NOMO-1 treated with dmso at 0.1 percent for 144 hours (cell line): ENCODE measurements around the gene ANO10.
"Not testable (repeated sequence)": the region's sequence is repeated elsewhere in the genome, so short reads cannot be mapped to it uniquely, and the experiment has no call there.

Experiments used
- DNase-seq: peaks from one replicate; lab custom pipeline; 2025; ENCODE audit not compliant: unreplicated experiment; lab: John Stamatoyannopoulos, UW

Gene ANO10

DNA sequence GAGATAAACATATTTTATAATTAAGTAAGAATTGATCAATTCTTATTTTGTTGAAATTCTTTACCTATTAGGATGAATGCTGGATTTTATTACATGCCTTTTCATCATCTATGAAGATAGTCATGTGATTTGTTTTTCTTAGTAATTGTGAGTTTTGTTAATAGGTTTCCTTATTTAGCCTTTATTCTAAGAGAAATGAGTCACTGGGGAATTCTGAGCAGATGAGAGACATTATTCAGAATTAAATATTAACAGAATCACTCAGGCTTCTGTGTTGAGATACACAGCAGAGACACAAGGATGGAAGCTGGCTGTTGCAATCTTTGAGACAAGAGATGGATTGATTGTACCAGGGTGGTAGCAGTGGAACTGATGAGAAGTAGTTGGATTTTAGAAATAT, 7.4 kb upstream of the ANO10 start:
- DNase-seq = no peak

DNA sequence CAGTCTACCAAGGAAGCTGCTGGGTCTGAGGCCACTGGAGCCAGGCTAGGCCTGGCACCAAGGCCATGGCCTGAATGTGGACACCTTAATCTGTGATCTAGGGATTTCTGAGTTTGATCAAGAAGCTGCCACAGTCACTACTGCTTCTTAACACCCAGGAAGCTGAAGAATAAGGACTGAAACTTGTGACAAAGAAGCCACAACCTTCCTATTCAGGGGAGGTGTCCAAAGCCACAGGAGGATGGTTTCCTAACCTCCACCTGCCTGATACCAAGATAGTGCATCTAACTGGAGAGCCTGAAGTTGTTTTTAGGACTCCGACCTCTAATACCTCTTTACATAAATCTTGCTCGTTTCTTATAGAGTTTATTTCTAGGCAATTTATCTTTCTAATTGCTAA, 5.5 kb upstream of the ANO10 start:
- DNase-seq = no peak

DNA sequence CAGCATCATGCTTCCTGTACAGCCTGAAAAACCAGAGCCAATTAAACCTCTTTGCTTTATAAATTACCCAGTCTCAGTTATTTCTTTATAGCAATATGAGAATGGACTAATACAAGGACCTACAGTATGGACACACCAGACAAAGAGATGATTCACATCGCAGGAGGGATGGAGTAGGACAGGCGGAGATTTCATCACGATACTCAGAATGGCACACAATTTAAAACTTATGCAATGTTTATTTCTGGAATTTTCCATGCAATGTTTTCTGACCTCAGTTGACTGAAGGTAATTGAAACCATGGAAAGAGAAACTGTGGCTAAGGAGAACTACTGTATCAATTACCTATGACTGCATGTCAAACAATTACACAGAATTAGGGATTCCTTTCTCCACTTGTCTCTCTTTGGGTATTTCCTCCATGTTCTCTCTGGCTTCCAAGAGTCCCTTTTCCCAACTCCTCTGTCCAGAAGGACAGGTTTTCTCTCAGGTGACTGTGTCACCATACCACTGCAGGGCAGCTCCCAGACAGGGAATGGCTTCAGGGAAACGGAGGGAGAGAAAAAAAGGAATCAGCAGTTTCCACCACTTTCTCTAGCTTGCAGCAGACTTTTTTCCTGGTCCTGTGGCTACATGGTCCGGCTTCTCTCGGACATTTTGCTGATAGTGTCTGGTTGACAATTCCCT, 3.0 kb upstream of the ANO10 start:
- DNase-seq = no peak

DNA sequence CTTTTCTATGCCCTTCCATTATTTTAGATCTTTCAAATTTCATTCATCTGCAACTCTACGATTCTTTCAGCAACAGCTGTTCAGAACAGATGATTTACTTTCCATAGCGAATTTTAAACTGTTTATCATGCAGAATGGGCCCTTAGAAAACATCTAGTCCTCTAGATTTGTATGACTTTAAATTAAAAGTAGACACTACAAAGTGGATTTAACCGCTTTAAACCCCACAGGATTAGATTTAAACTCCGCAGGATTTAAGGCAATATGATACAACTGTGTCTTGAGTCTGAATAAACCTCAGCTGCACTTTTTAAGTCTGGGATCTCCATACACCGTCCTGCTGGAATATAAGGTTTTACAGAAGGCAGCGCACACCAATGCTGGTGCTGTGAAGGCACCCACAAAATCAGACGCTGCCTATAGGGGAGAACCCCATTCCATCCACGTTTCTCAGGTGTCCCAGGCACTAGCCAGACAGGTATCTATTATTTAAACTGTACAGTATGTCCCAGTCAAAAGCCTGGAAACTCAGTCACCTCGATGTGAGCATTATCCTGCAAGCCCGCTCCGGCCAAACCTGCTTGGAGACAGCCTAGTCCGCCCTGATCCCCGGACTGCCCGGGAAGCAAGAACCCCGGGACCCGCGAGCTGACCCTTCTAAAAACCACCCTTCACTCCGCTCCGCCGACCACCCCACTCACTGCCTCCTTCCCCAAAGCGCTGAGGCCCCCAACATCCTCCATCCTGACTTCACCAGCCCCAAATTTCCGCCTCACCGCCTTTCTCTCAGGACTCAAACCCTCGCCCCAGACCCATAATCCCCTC, 768 bp downstream of the ANO10 start:
- no peak for DNase-seq

DNA sequence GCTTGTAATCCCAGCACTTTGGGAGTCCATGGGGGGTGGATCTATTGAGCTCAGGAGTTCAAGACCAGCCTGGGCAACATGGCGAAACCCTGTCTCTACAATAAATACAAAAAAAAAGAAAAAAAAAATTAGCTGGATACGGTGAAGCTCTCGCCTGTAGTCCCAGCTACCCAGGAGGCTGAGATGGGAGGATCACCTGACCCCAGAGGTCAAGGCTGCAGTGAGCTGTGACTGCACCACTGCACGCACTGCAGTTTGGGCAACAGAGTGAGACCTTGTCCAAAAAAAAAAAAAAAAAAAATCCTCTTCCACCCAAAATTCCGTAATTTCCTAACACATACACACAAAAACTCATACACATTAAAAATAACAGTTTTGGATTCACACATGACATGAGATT, 2.2 kb downstream of the ANO10 start:
- DNase-seq = no peak

DNA sequence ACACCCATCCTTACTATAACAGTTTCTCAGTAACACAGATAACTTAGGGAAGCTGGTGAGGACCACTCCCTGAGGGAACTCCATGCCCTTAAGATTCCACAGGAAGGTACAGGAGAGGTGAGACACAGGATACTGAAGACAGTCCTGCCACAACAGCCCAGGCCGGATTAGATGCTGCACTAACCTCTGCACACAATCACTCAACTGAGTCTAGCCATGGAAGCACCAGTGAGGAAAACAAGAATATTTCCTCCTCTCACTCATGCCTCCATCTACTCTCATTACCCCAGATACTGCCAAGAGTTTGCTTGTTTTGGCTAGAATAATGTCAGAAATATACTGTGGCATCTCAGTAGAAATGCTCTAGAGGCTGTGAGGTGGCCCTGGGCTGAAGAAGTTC, 3.7 kb downstream of the ANO10 start:
- no peak for DNase-seq

DNA sequence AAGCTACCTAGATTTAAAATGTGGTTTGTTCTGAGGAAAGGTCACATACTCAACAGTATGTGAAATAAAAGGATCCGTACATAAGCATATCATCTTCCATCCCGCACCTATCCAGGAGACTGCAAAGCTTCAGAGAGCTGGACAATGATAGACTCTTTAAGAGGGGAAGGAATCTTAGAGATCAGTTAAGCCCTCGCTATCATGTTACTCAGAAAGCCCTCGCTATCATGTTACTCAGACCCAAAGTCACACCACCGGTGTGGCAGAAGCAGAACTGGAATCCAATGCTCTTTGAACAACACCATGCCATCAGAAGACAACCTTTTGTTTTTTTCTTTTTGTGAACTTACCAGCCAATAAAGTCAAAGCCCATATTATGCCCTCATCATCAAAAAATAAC, 5.8 kb downstream of the ANO10 start:
- DNase-seq = no peak

DNA sequence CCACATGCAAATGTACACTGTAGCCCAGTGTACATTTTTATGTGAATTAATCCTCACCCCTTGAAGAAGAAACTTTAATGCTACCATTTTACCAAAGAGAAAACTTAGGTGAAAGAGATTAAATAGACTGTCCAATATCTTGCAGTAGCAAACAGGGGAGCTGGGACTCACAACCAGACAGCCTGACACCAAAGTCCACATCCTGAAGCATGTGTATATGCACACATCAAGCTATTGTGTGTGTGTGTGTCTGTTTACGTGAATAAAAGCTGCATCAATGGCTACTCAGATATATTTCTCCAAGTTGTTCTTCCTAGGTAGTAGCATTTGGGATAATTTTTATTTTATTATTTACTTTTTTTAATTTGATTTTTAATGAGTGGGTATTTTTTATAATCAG, 6.7 kb downstream of the ANO10 start:
- DNase-seq = no peak

DNA sequence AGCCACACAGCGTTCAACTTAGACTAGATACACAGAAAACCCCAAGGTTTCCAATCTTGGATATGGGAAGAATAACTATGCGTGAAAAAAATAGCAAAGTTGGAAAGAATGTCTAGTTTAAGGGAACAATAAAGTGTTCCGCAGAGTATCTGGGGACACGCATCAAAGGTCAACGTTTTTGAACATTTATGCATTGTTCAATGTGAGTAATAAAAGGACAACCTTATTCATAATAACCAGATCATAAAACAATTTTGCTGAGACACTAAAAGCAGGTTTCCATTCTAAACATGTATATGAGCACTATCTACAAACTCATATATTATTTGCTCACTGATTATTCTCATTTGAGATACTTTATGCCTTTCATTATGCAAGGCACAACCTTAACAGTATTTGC, 7.8 kb downstream of the ANO10 start:
- no peak for DNase-seq

DNA sequence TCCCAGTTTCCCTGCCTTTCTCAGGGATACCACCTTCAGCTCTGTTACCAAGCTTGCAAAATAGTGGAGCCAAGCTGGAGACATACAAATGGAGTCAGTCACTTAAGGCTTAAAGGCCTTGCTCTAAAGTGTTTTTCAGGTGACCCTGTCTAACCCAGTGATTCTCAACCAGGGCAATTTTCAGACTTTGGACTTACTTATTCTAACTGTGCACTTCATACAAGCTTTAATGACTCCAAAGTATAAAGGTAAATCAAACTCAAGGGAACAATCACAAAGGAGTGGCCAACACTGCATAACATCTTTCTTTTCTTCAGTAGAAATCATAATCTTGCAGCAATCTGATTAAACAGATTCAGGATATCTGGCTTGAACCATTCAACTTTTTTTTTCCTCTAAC, 9.4 kb downstream of the ANO10 start:
- DNase-seq = no peak

DNA sequence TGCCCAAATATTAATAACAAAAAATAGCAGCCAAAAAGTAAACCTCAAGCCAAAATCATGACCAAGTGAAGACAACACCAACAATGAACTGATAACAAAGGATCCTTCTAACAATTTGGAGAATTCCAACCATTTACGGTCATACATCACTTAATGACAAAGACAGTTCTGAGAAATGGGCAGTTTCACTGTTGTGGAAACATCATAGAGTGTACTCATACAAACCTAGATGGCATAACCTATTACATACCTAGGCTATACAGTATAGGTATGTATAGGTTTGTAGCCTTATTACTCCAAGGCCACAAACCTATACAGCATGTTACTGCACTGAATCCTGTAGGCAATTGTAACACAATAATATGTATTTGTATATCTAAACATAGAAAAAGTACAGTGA, 12.4 kb downstream of the ANO10 start:
- DNase-seq = no peak

DNA sequence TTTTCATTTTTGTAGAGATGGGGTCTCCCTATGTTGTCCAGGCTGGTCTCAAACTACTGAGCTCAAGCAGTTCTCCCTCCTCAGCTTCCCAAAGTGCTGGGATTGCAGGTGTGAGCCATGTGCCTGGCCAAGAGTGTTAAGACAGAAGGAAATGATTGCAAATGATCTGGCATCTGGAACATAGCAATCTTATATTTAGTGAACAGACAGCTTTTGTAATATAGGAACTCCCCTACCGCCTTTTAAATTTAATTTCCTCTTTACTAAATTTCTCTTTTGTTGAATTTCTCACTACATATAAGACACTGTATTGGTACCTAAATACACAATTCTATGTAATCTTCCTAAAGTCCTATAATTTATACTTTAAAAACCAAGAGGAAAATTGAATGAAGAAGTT, 13.1 kb downstream of the ANO10 start:
- DNase-seq = no peak

DNA sequence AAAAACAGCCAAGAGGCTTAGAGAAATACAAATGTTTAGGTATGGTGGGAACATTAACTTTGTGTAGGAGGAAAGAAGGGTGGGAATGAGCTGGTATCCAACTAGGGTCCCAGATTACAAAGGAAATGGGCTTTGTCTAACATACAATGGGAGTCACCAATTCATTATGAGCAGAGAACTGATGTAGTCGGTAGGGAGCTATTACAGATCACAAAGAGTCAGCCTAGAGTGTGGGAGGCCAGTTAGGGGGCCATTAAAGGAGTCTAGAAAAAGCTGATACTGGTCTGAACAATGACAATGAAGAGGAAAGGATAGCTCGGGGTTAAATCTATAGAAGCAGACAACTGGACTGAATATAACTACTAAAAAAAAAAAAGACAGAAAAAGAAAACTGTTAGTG, 15.5 kb downstream of the ANO10 start:
- DNase-seq = no peak

DNA sequence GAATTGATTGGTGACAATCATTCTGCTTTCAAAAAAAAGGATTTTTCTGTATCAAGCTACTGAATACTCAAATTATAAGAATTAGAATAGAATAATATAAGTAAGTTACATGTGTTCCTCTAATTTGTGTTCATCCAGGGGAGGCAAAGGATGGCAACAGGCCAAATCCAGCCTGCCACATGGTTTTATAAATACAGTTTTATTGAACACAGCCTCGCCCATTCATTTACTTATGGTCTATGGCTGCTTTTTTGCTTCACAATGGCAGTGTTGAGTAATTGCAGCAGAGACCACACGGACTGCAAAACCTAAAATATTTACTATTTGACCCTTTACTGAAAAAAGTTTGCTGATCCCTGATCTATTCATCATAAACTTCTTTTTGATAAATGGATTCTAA, 21.9 kb downstream of the ANO10 start:
- DNase-seq = not testable (repeated sequence)

DNA sequence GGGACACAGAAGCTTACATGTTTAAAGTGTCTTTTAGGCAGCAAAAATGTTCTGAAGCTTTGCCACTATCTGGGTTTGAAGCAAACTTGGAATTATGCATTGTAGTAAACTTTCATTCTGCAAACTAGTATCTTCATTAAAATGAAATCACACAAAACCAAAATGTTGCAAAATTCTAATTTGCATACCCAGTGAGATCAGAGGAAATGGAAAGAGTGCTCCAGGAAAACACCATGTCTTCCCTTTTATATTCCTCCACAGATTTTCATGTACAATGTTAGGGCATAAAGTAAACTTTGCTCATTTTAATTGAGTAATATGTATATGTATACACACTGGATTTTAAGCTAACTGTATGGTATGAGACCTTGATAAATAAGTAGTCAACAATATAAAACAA, 23.9 kb downstream of the ANO10 start:
- no peak for DNase-seq

DNA sequence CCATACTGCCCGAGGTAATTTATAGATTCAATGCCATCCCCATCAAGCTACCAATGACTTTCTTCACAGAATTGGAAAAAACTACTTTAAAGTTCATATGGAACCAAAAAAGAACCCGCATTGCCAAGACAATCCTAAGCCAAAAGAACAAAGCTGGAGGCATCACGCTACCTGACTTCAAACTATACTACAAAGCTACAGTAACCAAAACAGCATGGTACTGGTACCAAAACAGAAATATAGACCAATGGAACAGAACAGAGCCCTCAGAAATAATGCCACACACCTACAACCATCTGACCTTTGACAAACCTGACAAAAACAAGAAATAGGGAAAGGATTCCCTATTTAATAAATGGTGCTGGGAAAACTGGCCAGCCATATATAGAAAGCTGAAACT, 25.6 kb downstream of the ANO10 start:
- not testable (repeated sequence) for DNase-seq

DNA sequence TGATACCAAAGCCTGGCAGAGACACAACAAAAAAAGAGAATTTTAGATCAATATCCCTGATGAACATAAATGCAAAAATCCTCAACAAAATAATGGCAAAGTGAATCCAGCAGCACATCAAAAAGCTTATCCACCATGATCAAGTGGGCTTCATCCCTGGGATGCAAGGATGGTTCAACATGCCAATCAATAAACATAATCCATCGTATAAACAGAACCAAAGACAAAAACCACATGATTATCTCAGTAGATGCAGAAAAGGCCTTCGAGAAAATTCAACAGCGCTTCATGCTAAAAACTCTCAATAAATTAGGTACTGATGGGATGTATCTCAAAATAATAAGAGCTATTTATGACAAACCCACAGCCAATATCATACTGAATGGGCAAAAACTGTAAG, 26.5 kb downstream of the ANO10 start:
- DNase-seq = not testable (repeated sequence)

DNA sequence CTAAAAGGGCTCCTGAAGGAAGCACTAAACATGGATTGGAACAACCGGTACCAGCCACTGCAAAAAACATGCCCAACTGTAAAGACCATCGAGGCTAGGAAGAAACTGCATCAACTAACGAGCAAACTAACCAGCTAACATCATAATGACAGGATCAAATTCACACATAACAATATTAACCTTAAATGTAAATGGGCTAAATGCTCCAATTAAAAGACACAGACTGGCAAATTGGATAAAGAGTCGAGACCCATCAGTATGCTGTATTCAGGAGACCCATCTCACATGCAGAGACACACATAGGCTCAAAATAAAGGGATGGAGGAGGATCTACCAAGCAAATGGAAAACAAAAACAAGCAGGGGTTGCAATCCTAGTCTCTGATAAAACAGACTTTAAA, 28.2 kb downstream of the ANO10 start:
- DNase-seq = not testable (repeated sequence)

DNA sequence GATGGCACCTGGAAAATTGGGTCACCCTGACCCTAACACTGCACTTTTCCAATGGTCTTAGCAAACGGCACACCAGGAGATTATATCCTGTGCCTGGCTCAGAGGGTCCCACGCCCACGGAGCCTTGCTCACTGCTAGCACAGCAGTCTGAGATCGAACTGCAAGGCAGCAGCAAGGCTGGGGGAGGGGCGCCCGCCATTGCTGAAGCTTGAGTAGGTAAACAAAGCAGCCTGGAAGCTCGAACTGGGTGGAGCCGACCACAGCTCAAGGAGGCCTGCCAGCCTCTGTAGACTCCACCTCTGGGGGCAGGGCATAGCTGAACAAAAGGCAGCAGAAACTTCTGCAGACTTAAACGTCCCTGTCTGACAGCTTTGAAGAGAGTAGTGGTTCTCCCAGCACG, 29.9 kb downstream of the ANO10 start:
- not testable (repeated sequence) for DNase-seq

DNA sequence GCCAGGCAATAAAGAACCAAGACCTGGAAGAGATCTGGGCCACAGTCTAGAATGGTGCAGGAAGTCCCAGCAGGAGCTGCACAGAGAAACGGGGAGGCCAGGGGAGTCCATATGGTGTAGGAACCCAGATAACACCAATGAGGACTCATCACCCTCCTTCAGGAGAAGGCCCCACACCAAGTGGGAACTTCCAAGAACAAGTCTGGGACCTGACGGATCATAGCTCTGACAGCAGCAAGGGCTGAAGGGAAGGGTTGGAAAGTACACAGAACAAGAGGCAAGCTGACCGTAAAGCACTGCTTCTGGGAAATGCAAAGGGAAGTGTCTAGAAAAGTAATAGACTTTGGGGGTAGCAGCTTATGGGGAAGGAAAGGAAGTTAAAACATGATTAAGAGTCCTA, 34.5 kb downstream of the ANO10 start:
- no peak for DNase-seq

DNA sequence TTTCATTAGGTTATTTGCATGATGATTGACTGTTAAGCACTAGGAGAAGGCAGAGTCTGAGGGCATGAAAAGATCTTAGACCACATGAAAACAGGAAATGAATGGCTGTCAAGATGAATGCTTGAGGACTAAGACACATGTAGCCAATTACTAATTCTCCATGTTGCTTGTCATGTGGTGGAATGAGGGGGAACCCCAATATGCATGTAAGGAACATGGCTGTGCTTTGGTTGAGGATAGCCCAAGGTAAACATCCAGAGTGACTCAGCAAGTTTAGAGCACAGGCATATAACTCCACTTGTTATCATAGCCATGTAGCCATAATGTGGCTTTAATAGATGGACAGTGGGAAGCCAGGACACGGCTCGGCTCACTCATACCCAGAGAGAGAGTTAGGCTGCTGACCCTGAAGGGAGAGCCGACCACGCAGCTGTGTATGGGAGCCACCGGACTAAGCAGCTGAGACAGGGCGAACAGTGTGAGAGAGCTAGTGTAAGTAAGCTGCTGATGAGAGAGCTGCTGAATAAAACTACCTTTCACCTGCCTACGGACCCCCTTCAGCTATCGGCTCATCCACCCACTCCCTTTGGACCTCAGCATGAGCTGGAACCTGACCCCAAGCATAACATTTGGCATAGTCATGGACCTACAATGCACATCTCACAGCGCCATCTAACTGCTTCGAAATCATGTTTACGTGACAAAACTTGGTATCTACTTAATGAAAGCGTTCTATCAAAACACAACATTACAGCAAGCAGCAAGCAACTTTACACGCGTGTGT, 37.6 kb downstream of the ANO10 start:
- DNase-seq = no peak

DNA sequence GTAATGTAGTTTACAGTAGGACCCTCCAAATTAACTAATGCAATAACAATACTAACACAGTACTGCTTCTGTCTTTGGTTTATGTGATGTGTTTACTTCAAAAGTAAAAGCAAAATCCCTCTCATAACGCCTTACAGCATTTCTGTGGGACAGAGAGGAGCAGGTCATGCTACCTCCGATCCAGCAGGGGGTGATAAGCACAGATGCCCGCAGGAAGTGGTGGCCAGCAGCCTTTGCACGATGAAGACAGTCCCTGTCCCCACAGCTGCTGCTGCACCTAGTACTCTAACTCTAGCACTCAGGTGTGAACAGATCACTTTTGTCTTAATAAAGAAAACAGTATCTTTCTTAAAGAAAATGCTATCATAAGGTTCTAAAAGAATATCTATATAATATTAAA, 38.3 kb downstream of the ANO10 start:
- no peak for DNase-seq
